CD14-positive monocyte (primary cell): ENCODE data around the gene UBL4B. TPM values are rescaled to one million over a fixed set of nuclear protein-coding genes. Genes with fewer than 3 reads are reported as not detected.

ENCODE experiments used
- DNase-seq, 3 donors: peaks; one replicate each; pipeline ENCODE4 v3.0.0-alpha.2; 2011 to 2022
- H2AFZ ChIP-seq: 2 replicates; pipeline ENCODE4 v1.6.0; 2012; ENCODE audit warnings: mild to moderate bottlenecking, low read depth, low read length, inconsistent platforms; ENCODE audit not compliant: insufficient read depth, poor library complexity, severe bottlenecking
- H3K27ac ChIP-seq, 2 donors: 1 replicate in 1 of 2; 2 replicates in 1 of 2; pipeline ENCODE4 v1.5.1; 2012 to 2013; ENCODE audit warnings: low read length in 2 of 2, control low read depth in 1 of 2, inconsistent platforms in 1 of 2, low read depth in 1 of 2, mild to moderate bottlenecking in 1 of 2
- H3K27me3 ChIP-seq, 2 donors: one replicate each; pipeline versions ENCODE4 v1.6.0 to v1.6.1; 2011 to 2013; ENCODE audit warnings: low read length in 2 of 2; ENCODE audit not compliant: control insufficient read depth in 2 of 2, insufficient read depth in 2 of 2
- H3K36me3 ChIP-seq, 2 donors: replicated peaks in 1 of 2; 1 replicate in 1 of 2; 2 replicates in 1 of 2; pipeline versions ENCODE4 v1.5.1 to v1.6.1; 2012 to 2013; ENCODE audit warnings: low read length in 2 of 2, control low read depth in 1 of 2, inconsistent platforms in 1 of 2, mild to moderate bottlenecking in 1 of 2; ENCODE audit not compliant: insufficient read depth in 2 of 2, control insufficient read depth in 1 of 2
- H3K4me1 ChIP-seq, 2 donors: 1 replicate in 1 of 2; 2 replicates in 1 of 2; pipeline versions ENCODE4 v1.5.1 to v1.6.1; 2012 to 2013; ENCODE audit warnings: low read length in 2 of 2, control low read depth in 1 of 2, inconsistent platforms in 1 of 2, mild to moderate bottlenecking in 1 of 2, moderate library complexity in 1 of 2; ENCODE audit not compliant: insufficient read depth in 2 of 2, control insufficient read depth in 1 of 2
- H3K4me2 ChIP-seq: replicated peaks from 2 replicates; pipeline ENCODE3; 2012; ENCODE audit warnings: low read length, moderate library complexity, mild to moderate bottlenecking; ENCODE audit not compliant: poor library complexity, severe bottlenecking; ENCODE audit errors: extremely low read depth
- H3K4me3 ChIP-seq, 3 experiments: fragments of 200-600 bp in 1 of 3; sonication (generic) in 1 of 3; replicated peaks in 1 of 3; 1 replicate in 2 of 3; 2 replicates in 1 of 3; pipeline ENCODE4 v1.5.1; 2011 to 2013; ENCODE audit warnings: low read length in 3 of 3, mild to moderate bottlenecking in 3 of 3, control low read depth in 2 of 3, low read depth in 2 of 3, inconsistent platforms in 1 of 3, moderate library complexity in 1 of 3
- H3K79me2 ChIP-seq: 2 replicates; pipeline ENCODE4 v1.6.0; 2012; ENCODE audit warnings: mild to moderate bottlenecking, control low read depth, inconsistent platforms, low read length, moderate library complexity; ENCODE audit not compliant: insufficient read depth
- H3K9ac ChIP-seq: 2 replicates; pipeline ENCODE4 v1.6.0; 2017; ENCODE audit warnings: low read length, mild to moderate bottlenecking; ENCODE audit not compliant: insufficient read depth, poor library complexity, severe bottlenecking
- H3K9me3 ChIP-seq, 2 donors: replicated peaks in 1 of 2; 1 replicate in 1 of 2; 2 replicates in 1 of 2; pipeline versions ENCODE4 v1.5.1 to v1.6.1; 2012 to 2013; ENCODE audit warnings: low read length in 2 of 2, control low read depth in 1 of 2; ENCODE audit not compliant: control insufficient read depth in 1 of 2, insufficient read depth in 1 of 2
- H4K20me1 ChIP-seq: 2 replicates; pipeline ENCODE4 v1.6.0; 2012; ENCODE audit warnings: mild to moderate bottlenecking, low read length, control low read depth, moderate library complexity; ENCODE audit not compliant: insufficient read depth
- H3K27ac Mint-ChIP-seq, 7 donors: one replicate each; pipeline ENCODE4 v1.8.0; 2020; ENCODE audit warnings: mild to moderate bottlenecking in 7 of 7, mixed read lengths in 7 of 7, moderate library complexity in 6 of 7, inconsistent platforms in 2 of 7
- H3K27me3 Mint-ChIP-seq, 3 donors: one replicate each; pipeline ENCODE4 v1.8.0; 2021 to 2022; ENCODE audit warnings: low read depth in 3 of 3, mild to moderate bottlenecking in 3 of 3, mixed read lengths in 3 of 3, moderate library complexity in 3 of 3, inconsistent platforms in 1 of 3
- H3K36me3 Mint-ChIP-seq, 2 donors: one replicate each; pipeline ENCODE4 v1.8.0; 2020; ENCODE audit warnings: mixed read lengths in 2 of 2, inconsistent platforms in 1 of 2, mild to moderate bottlenecking in 1 of 2
- H3K4me1 Mint-ChIP-seq: one replicate; pipeline ENCODE4 v1.8.0; 2020; ENCODE audit warnings: mild to moderate bottlenecking, mixed read lengths
- H3K4me3 Mint-ChIP-seq, 2 donors: one replicate each; pipeline ENCODE4 v1.8.0; 2020; ENCODE audit warnings: mild to moderate bottlenecking in 2 of 2, mixed read lengths in 2 of 2, moderate library complexity in 1 of 2
- H3K9me3 Mint-ChIP-seq, 7 donors: one replicate each; pipeline ENCODE4 v1.8.0; 2020 to 2022; ENCODE audit warnings: mixed read lengths in 7 of 7, mild to moderate bottlenecking in 6 of 7, moderate library complexity in 6 of 7, inconsistent platforms in 2 of 7
- WGBS: methylation state at CpG from one replicate; pipeline ENCODE4 v1.1.5; 2013; ENCODE audit warnings: missing lambda C conversion rate; ENCODE audit not compliant: insufficient coverage; 5-methylcytosine and 5-hydroxymethylcytosine counted together
- intact Hi-C, 2 donors: fragments of 100-400 bp; cut with micrococcal nuclease; formaldehyde crosslinking; loops; one replicate each; pipeline versions ENCODE4 v1.15.0 to v1.15.1; 2023
- polyA plus RNA-seq, 3 donors: library from polyadenylated mRNA; depleted of rRNA in 1 of 3; unstranded in 2 of 3; stranded (reverse) in 1 of 3; fragments of 300-500 nt in 2 of 3; fragments of >200 nt in 1 of 3; fragmentation: Illumina TruSeq in 2 of 3; gene quantifications; 1 replicate in 2 of 3; 2 replicates in 1 of 3; pipeline ENCODE4 v1.2.3, GENCODE V29; 2012 to 2021
- TF ChIP-seq, protein P1 (sequence below): fragments of 200-600 bp; IDR thresholded peaks from one replicate; pipeline ENCODE4 v1.8.0; 2022; ENCODE audit warnings: antibody characterized with exemption, mild to moderate bottlenecking

Gene UBL4B
- polyA plus RNA-seq, 3 donors: not detected

DNA sequence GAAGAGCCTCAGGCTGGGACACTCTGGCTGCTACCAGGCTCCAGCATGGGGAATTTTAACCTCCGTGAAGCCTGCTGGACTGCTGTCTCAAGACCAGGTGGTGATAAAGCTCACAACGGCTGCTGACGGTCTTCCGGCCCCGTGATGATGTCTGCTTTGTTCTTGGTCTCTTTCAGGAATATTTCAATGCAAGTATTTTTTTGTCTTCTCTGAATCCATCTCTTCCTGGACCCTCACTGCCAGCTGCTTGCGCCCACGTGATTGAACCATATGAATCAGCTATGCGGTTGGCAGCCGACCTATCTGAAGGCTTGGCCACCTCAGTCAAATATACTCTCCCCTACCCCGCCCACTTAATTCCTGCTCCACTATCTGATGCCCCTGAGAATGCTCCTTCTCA lies 23.4 kb downstream of the UBL4B start:
- H3K9me3 ChIP-seq: no peaks in the 10 kb centered on the region
- H3K79me2 ChIP-seq: no peaks in the 10 kb centered on the region
- 97% methylated on average over 6 of the region's 10 CpGs for WGBS
- no peak for DNase-seq
- intact Hi-C loops: no loop called here
- no peak overlapping the region for H3K9ac ChIP-seq
- H3K4me1 ChIP-seq: no peaks in the 10 kb centered on the region
- peaks cover 0 to 5% (median 0%) of the 10 kb centered on the region in 7 donors for H3K9me3 Mint-ChIP-seq
- H3K27ac ChIP-seq: no peak overlapping the region
- no peak overlapping the region for H2AFZ ChIP-seq
- H3K4me2 ChIP-seq: no peak overlapping the region
- peaks cover 2% of the 10 kb centered on the region for H3K4me1 Mint-ChIP-seq
- peak overlapping the region in 1 of 2 donors; percentile 40 for H3K4me3 Mint-ChIP-seq
- no peaks in the 10 kb centered on the region for H3K36me3 Mint-ChIP-seq
- H3K27ac Mint-ChIP-seq: peak overlapping the region in 1 of 7 donors; percentile 7
- no peaks in the 10 kb centered on the region for H4K20me1 ChIP-seq
- no peak overlapping the region for H3K4me3 ChIP-seq
- peaks cover 15 to 36% of the 10 kb centered on the region in 2 donors for H3K27me3 ChIP-seq
- H3K27me3 Mint-ChIP-seq: peaks cover 38 to 54% (median 52%) of the 10 kb centered on the region in 3 donors
- no peaks in the 10 kb centered on the region for H3K36me3 ChIP-seq
- TF ChIP-seq, protein P1, sequence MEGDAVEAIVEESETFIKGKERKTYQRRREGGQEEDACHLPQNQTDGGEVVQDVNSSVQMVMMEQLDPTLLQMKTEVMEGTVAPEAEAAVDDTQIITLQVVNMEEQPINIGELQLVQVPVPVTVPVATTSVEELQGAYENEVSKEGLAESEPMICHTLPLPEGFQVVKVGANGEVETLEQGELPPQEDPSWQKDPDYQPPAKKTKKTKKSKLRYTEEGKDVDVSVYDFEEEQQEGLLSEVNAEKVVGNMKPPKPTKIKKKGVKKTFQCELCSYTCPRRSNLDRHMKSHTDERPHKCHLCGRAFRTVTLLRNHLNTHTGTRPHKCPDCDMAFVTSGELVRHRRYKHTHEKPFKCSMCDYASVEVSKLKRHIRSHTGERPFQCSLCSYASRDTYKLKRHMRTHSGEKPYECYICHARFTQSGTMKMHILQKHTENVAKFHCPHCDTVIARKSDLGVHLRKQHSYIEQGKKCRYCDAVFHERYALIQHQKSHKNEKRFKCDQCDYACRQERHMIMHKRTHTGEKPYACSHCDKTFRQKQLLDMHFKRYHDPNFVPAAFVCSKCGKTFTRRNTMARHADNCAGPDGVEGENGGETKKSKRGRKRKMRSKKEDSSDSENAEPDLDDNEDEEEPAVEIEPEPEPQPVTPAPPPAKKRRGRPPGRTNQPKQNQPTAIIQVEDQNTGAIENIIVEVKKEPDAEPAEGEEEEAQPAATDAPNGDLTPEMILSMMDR: no peak

GRCh38 chr1:110136911-110137310 lies 24.7 kb downstream of the UBL4B start:
- no peaks in the 10 kb centered on the region for H3K36me3 ChIP-seq
- no peak overlapping the region for H3K27ac ChIP-seq
- WGBS: 0% methylated on average over 1 of the region's 7 CpGs
- H3K36me3 Mint-ChIP-seq: no peaks in the 10 kb centered on the region
- peaks cover 2% of the 10 kb centered on the region for H3K4me1 Mint-ChIP-seq
- H2AFZ ChIP-seq: no peak overlapping the region
- peaks cover 9 to 29% of the 10 kb centered on the region in 2 donors for H3K27me3 ChIP-seq
- H4K20me1 ChIP-seq: no peaks in the 10 kb centered on the region
- no peaks in the 10 kb centered on the region for H3K4me1 ChIP-seq
- H3K27ac Mint-ChIP-seq: no peak overlapping the region
- TF ChIP-seq, protein P1: no peak
- H3K4me3 Mint-ChIP-seq: no peak overlapping the region
- H3K9me3 Mint-ChIP-seq: peaks cover 0 to 1% (median 0%) of the 10 kb centered on the region in 7 donors
- intact Hi-C loops: no loop called here
- no peak overlapping the region for H3K9ac ChIP-seq
- no peaks in the 10 kb centered on the region for H3K9me3 ChIP-seq
- H3K27me3 Mint-ChIP-seq: peaks cover 29 to 45% (median 44%) of the 10 kb centered on the region in 3 donors
- no peaks in the 10 kb centered on the region for H3K79me2 ChIP-seq
- DNase-seq: no peak
- no peak overlapping the region for H3K4me2 ChIP-seq
- no peak overlapping the region for H3K4me3 ChIP-seq
